Activated CD4-positive, alpha-beta T cell treated with anti-CD3 and anti-CD28 coated beads for 36 hours (primary cell): Measurements from ENCODE around the gene GPR150. TPM values are rescaled to one million over a fixed set of nuclear protein-coding genes. Genes with fewer than 3 reads are reported as not detected.
A peak's percentile ranks its signal among the peaks of the same experiment; 100 is the strongest.

Experiments used
- ATAC-seq: fragments of 200-7000 bp; cut with Tn5 transposase; one replicate; pipeline ENCODE4 v1.10.0; 2021; ENCODE audit warnings: mild to moderate bottlenecking, moderate library complexity
- CTCF ChIA-PET: fragments of 350-600 bp; sonication (Branson Sonifier 250); formaldehyde crosslinking; loops from one replicate; lab custom pipeline; 2021; ENCODE audit warnings: antibody characterized with exemption; lab: Charles Lee
- POLR2A ChIA-PET: fragments of 350-600 bp; sonication (Branson Sonifier 250); formaldehyde crosslinking; loops from one replicate; lab custom pipeline; 2021; ENCODE audit warnings: antibody characterized with exemption, inconsistent platforms; lab: Charles Lee
- DNase-seq: peaks from one replicate; pipeline ENCODE4 v3.0.0-alpha.2; 2020
- H3K27ac Mint-ChIP-seq: one replicate; pipeline ENCODE4 v1.8.0; 2021; ENCODE audit warnings: mixed read lengths
- H3K27me3 Mint-ChIP-seq: one replicate; pipeline ENCODE4 v1.8.0; 2021; ENCODE audit warnings: mixed read lengths
- H3K36me3 Mint-ChIP-seq: one replicate; pipeline ENCODE4 v1.8.0; 2021; ENCODE audit warnings: low read depth, mixed read lengths
- H3K4me1 Mint-ChIP-seq: one replicate; pipeline ENCODE4 v1.8.0; 2021; ENCODE audit warnings: mixed read lengths
- H3K4me3 Mint-ChIP-seq: one replicate; pipeline ENCODE4 v1.8.0; 2021; ENCODE audit warnings: mild to moderate bottlenecking, moderate library complexity, mixed read lengths
- H3K9me3 Mint-ChIP-seq: one replicate; pipeline ENCODE4 v1.8.0; 2021; ENCODE audit warnings: low read depth, mixed read lengths
- intact Hi-C, 2 experiments: fragments of 100-400 bp; cut with DNase I in 1 of 2; cut with micrococcal nuclease in 1 of 2; formaldehyde crosslinking; loops; one replicate each; pipeline versions ENCODE4 v1.14.2 to v1.15.1; 2022 to 2024; cut with DNase I, micrococcal nuclease
- total RNA-seq, 2 experiments: library from RNA; stranded (reverse); gene quantifications; one replicate each; pipeline ENCODE4 v1.2.3, GENCODE V29; 2021

The GPR150 gene
- total RNA-seq, 2 experiments from 2014 or later, result 0.37 to 0.46 TPM

DNA sequence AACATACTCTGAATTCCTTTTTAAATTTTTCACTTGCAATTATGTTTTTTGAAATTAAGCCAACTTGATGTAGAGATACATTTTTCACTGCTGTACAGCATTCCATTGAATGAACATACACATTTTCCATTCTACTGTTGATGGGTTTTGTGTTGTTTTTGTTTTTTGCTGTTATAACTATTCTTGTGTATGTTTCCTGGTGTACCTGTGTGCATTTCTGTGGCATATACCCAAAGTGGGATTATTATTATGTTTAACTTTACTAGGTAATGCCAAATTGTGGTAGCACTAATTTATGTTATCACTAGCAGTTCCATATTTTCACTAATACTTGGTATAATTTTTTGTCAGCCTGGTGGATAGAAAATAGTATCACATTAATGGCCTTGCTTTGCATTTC, 29.4 kb downstream of the GPR150 start:
- CTCF ChIA-PET, result no interaction called here

DNA sequence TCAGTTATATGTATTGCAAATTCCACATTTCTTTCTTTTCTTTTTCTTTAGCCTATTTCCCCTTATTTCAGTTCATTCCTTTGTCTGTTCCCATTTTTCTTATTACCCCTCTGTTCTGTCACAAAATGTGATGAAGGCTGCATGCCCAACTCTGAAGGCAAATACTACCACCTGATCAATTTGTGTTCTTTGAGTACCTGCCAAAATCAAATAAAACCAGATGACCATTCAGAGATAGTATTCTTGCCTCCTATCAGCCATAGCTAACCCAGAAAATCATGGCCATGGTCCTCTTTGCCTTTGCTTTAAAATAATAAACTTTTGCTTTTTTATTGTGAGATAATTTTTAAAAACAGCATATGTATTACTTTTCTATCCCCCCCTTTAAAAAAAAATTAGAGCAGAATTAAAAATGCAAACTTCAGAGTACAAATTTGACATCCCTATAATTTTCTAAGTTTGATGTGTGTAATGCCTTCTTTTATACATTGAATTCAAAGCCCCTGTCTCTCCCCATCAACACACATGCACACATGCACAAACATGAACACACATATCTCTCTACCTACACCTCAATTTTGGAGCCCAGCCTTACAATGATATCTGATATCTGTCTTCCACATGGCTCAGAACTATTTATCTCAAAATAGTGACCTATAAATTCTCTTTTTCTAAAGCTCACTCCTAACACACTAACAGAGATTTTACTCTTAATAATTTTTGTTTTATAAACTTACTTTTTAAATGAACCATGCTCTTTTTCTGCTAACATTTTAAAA, 30.1 kb downstream of the GPR150 start:
- Mint-ChIP-seq H3K36me3 (peaks cover 5% of the 10 kb centered on the region), H3K4me1 (peaks cover 32% of the 10 kb centered on the region), H3K4me3 (no peak overlapping the region), H3K27me3 (no peaks in the 10 kb centered on the region), H3K27ac (no peak overlapping the region), H3K9me3 (no peaks in the 10 kb centered on the region)
- intact Hi-C loops, result loop anchor here (5.0 to 10.0 kb wide), 5 partner anchors 67 to 887 kb away; partner anchors contain the start of gene GLRX (in 2 of the 2)
- POLR2A ChIA-PET, result no interaction called here
- CTCF ChIA-PET, result interaction anchor here (0.6 kb wide), 1 partner anchor 22 kb away, joined by 3 read pairs; no protein-coding TSS in a partner anchor
- ATAC-seq (no peak), DNase-seq (no peak)

More for the DNA sequence above, 29.4 kb downstream of the GPR150 start:
- POLR2A ChIA-PET, result no interaction called here
- Mint-ChIP-seq H3K36me3 (peaks cover 5% of the 10 kb centered on the region), H3K9me3 (no peaks in the 10 kb centered on the region), H3K4me1 (peaks cover 38% of the 10 kb centered on the region), H3K27me3 (no peaks in the 10 kb centered on the region), H3K27ac (no peak overlapping the region), H3K4me3 (no peak overlapping the region)
- DNase-seq (no peak), ATAC-seq (no peak)
- intact Hi-C loops, result loop anchor here (5.0 to 10.0 kb wide), 5 partner anchors 68 to 888 kb away; partner anchors contain the start of gene GLRX (in 2 of the 2)

DNA sequence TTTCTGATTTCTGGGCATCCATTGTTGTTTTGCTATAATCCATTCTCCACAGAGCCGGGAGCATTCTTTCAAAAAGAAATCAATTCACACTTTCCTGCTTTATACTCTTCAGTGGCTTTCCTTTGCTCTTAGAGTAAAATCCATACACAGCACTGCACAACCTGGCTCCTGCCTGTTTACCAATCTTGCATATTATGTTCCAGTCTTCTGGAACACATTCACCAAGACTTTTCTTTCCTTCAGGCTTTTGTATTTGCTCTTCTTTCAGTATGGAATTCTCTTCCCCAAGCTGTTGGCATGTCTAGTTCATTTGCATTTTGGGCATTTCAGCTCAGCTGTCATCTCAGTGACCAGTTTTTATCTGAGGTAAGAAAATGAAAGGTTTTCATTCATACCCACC, 33.0 kb downstream of the GPR150 start:
- H3K9me3 Mint-ChIP-seq, result no peaks in the 10 kb centered on the region
- ATAC-seq (no peak), DNase-seq (no peak)
- no peak overlapping the region for H3K4me3 Mint-ChIP-seq
- H3K27me3 Mint-ChIP-seq, result no peaks in the 10 kb centered on the region
- CTCF ChIA-PET, result interaction anchor here (0.6 to 2.1 kb wide), 3 partner anchors 11 to 1216 kb away, joined by 3 to 11 read pairs (median 4); no protein-coding TSS in a partner anchor
- intact Hi-C loops, result no loop called here
- POLR2A ChIA-PET, result no interaction called here
- peaks cover 16% of the 10 kb centered on the region for H3K4me1 Mint-ChIP-seq
- H3K36me3 Mint-ChIP-seq, result peaks cover 5% of the 10 kb centered on the region
- no peak overlapping the region for H3K27ac Mint-ChIP-seq

DNA sequence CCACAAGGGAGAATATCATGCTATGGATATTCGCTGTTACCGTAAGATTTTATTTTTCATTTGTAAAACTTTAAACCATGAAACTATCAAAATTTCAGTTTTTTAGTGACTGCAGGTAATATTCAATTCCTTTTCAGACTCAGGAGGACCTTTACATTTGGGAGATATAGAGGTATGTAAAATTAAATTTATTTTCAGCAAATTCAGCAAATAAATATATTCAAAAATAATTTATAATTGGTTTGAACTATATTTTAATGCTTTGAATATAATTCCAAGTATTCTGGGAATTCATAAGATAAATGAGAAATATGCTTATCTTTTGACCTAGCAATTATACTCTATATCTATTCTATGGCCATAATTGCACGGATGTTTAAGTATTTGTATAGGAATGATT, 34.3 kb downstream of the GPR150 start:
- H3K4me1 Mint-ChIP-seq, result peaks cover 7% of the 10 kb centered on the region
- no peaks in the 10 kb centered on the region for H3K27me3 Mint-ChIP-seq
- ATAC-seq (no peak), DNase-seq (no peak)
- H3K4me3 Mint-ChIP-seq, result no peak overlapping the region
- peaks cover 5% of the 10 kb centered on the region for H3K36me3 Mint-ChIP-seq
- ChIA-PET CTCF (interaction anchor here (0.6 kb wide), 1 partner anchor 9 kb away, joined by 3 read pairs; no protein-coding TSS in a partner anchor), POLR2A (no interaction called here)
- no peaks in the 10 kb centered on the region for H3K9me3 Mint-ChIP-seq
- intact Hi-C loops, result no loop called here
- no peak overlapping the region for H3K27ac Mint-ChIP-seq

DNA sequence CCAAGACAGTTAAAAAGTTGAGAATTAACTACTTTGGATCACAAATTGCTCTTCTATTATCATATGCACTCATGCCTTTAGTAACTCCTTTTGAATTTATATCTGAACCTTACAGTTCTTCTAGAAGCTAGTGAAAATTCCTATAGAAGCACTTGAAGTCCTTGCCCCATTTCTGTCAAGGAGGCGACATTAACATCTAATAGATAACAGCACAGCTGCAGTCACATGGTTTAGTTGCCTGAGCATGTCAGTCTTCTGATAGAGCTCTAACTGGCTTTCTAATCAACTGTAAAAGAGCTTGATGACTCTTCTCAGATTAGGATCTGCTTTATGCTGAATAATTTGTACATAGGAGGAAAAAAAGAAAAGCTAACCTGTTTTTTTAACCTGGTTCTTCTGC, 35.7 kb downstream of the GPR150 start:
- H3K4me3 Mint-ChIP-seq, result no peak overlapping the region
- H3K27me3 Mint-ChIP-seq, result no peaks in the 10 kb centered on the region
- no peak for ATAC-seq
- no peaks in the 10 kb centered on the region for H3K4me1 Mint-ChIP-seq
- DNase-seq, result no peak
- H3K27ac Mint-ChIP-seq, result no peak overlapping the region
- peaks cover 5% of the 10 kb centered on the region for H3K36me3 Mint-ChIP-seq
- ChIA-PET CTCF (interaction anchor here (1.1 to 2.0 kb wide), 4 partner anchors 9 to 126 kb away, joined by 3 to 8 read pairs (median 6); partner anchors contain the start of gene RFESD), POLR2A (interaction anchor here (0.7 kb wide), 1 partner anchor 151 kb away, joined by 3 read pairs; no protein-coding TSS in a partner anchor)
- intact Hi-C loops, result no loop called here
- no peaks in the 10 kb centered on the region for H3K9me3 Mint-ChIP-seq

DNA sequence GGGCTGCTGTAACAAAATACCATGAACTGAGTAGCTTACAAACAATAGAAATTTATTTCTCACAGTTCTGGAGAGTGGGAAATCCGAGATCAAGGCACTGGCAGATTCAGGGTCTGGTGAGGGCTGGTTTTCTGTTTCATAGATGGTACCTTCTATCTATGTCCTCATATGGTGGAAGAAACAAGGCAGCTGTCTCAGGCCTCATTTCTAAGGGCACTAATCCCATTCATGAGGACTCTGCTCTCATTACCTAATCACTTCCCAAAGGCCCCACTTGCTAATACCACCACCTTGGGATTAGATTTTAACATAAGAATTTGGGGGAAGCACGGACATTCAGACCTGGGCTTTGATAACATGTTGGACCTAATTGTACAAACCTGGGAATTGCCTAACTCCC, 40.2 kb downstream of the GPR150 start:
- Mint-ChIP-seq H3K27ac (no peak overlapping the region), H3K27me3 (no peaks in the 10 kb centered on the region), H3K4me3 (no peak overlapping the region)

GRCh38 chr5:95662946-95663345, 43.1 kb downstream of the GPR150 start:
- CTCF ChIA-PET, result interaction anchor here (1.2 to 2.8 kb wide), 11 partner anchors 9 to 186 kb away, joined by 3 to 29 read pairs (median 10); no protein-coding TSS in a partner anchor
- H3K4me3 Mint-ChIP-seq, result no peak overlapping the region
- H3K27ac Mint-ChIP-seq, result no peak overlapping the region
- no peaks in the 10 kb centered on the region for H3K27me3 Mint-ChIP-seq
- no peaks in the 10 kb centered on the region for H3K4me1 Mint-ChIP-seq
- no peaks in the 10 kb centered on the region for H3K9me3 Mint-ChIP-seq
- no peaks in the 10 kb centered on the region for H3K36me3 Mint-ChIP-seq
- no peak for ATAC-seq
- no peak for DNase-seq
- intact Hi-C loops, result loop anchor here (5.0 kb wide), 1 partner anchor 99 kb away; no protein-coding TSS in a partner anchor
- POLR2A ChIA-PET, result no interaction called here

More for the DNA sequence above, 40.2 kb downstream of the GPR150 start:
- H3K4me1 Mint-ChIP-seq, result no peaks in the 10 kb centered on the region
- DNase-seq (no peak), ATAC-seq (no peak)
- POLR2A ChIA-PET, result no interaction called here
- no peaks in the 10 kb centered on the region for H3K9me3 Mint-ChIP-seq
- no peaks in the 10 kb centered on the region for H3K36me3 Mint-ChIP-seq
- intact Hi-C loops, result loop anchor here (5.0 kb wide), 1 partner anchor 102 kb away; no protein-coding TSS in a partner anchor
- CTCF ChIA-PET, result interaction anchor here (0.6 to 1.7 kb wide), 3 partner anchors 12 to 15 kb away, joined by 3 to 4 read pairs (median 4); no protein-coding TSS in a partner anchor

GRCh38 chr5:95664204-95664786, 44.4 kb downstream of the GPR150 start:
- Mint-ChIP-seq H3K4me3 (no peak overlapping the region), H3K27me3 (no peaks in the 10 kb centered on the region), H3K4me1 (no peaks in the 10 kb centered on the region), H3K9me3 (no peaks in the 10 kb centered on the region), H3K27ac (no peak overlapping the region), H3K36me3 (no peaks in the 10 kb centered on the region)
- CTCF ChIA-PET, result interaction anchor here (0.6 to 3.8 kb wide), 46 partner anchors 9 to 375 kb away, joined by 3 to 35 read pairs (median 4); partner anchors contain the start of genes GLRX, RFESD and RHOBTB3
- DNase-seq, result peak; percentile 54
- POLR2A ChIA-PET, result no interaction called here
- intact Hi-C loops, result loop anchor here (1.0 to 5.0 kb wide), 4 partner anchors 98 to 183 kb away; no protein-coding TSS in a partner anchor
- ATAC-seq, result no peak

DNA sequence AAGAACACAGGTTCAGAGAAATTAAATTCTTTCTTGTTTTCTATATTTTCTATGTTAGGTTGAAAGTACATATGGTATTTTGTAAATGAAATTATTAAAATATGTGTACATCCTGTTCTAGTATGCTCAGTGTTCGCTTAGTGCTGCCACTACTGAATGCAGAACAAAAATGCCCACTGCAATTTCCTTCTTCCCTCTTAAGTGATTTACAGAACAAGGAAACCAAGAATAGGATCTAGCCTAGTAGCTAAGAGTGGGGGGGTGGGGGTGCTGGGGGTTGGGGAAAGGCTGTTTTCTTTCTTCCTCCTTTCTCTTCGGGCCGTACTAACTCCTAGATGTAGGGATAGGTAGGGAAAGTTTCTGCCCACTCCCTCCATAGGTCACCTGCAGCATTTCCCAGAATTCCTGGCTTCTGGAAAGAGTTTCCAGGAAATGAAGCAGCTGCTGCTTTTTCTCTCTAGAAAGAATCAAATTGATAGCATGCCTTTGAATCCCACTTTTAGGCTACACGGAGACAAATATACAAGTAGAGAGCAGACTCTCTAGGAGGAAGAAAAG, 47.3 kb downstream of the GPR150 start:
- no peaks in the 10 kb centered on the region for H3K4me1 Mint-ChIP-seq
- intact Hi-C loops, result loop anchor here in 1 of 2 experiments (5.0 kb wide), 1 partner anchor 50 kb away; no protein-coding TSS in a partner anchor
- CTCF ChIA-PET, result interaction anchor here (0.6 to 3.8 kb wide), 6 partner anchors 21 to 311 kb away, joined by 3 to 35 read pairs (median 3); partner anchors contain the start of gene RFESD
- H3K27me3 Mint-ChIP-seq, result no peaks in the 10 kb centered on the region
- no peaks in the 10 kb centered on the region for H3K36me3 Mint-ChIP-seq
- DNase-seq, result no peak
- no peak overlapping the region for H3K27ac Mint-ChIP-seq
- no peak overlapping the region for H3K4me3 Mint-ChIP-seq
- H3K9me3 Mint-ChIP-seq, result no peaks in the 10 kb centered on the region
- ATAC-seq, result no peak
- POLR2A ChIA-PET, result no interaction called here

DNA sequence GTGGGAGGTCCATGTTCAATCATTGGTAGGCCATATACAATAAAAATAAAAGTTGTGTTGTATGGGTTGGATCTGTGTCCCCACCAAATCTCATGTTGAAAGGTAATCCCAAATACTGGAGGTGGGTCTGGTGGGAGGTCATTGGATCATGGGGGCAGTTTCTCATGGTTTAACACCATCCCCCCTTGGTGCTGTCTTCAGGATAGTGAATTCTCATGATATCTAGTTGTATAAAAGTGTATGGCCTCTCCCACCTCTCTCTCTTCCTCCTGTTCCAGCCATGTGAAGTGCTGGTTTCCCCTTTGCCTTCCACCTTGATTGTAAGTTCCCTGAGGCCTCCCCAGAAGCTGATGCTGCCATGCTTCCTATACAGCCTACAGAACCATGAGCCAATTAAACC, 47.8 kb downstream of the GPR150 start:
- DNase-seq (no peak), ATAC-seq (no peak)
- POLR2A ChIA-PET, result no interaction called here
- CTCF ChIA-PET, result interaction anchor here (0.6 to 1.3 kb wide), 3 partner anchors 44 to 311 kb away, joined by 3 read pairs; no protein-coding TSS in a partner anchor
- H3K9me3 Mint-ChIP-seq, result no peaks in the 10 kb centered on the region
- no peak overlapping the region for H3K4me3 Mint-ChIP-seq
- no peaks in the 10 kb centered on the region for H3K36me3 Mint-ChIP-seq
- H3K4me1 Mint-ChIP-seq, result no peaks in the 10 kb centered on the region
- no peak overlapping the region for H3K27ac Mint-ChIP-seq
- H3K27me3 Mint-ChIP-seq, result no peaks in the 10 kb centered on the region
- intact Hi-C loops, result loop anchor here in 1 of 2 experiments (5.0 kb wide), 1 partner anchor 50 kb away; no protein-coding TSS in a partner anchor
